Thyroid gland (tissue), 4 donors: ENCODE measurements around the gene RPS6KA6.

Experiments
- POLR2A ChIP-seq, 2 donors: fragments of 450-650 bp; IDR thresholded peaks; one replicate each; pipeline ENCODE4 v1.6.1; 2017; ENCODE audit warnings: antibody characterized with exemption in 2 of 2, mild to moderate bottlenecking in 2 of 2, moderate library complexity in 1 of 2
- TF ChIP-seq, protein P1 (sequence below), 6 experiments: fragments of 200-600 bp in 3 of 6; fragments of 450-650 bp in 3 of 6; sonication (generic) in 3 of 6; IDR thresholded peaks; one replicate each; pipeline ENCODE4 v1.5.1; 2016 to 2019; ENCODE audit warnings: antibody characterized with exemption in 6 of 6, mild to moderate bottlenecking in 2 of 6, inconsistent platforms in 1 of 6, moderate library complexity in 1 of 6

GRCh38 chrX:84165711-84166110, 22.3 kb downstream of the RPS6KA6 start:
- TF ChIP-seq, protein P1, sequence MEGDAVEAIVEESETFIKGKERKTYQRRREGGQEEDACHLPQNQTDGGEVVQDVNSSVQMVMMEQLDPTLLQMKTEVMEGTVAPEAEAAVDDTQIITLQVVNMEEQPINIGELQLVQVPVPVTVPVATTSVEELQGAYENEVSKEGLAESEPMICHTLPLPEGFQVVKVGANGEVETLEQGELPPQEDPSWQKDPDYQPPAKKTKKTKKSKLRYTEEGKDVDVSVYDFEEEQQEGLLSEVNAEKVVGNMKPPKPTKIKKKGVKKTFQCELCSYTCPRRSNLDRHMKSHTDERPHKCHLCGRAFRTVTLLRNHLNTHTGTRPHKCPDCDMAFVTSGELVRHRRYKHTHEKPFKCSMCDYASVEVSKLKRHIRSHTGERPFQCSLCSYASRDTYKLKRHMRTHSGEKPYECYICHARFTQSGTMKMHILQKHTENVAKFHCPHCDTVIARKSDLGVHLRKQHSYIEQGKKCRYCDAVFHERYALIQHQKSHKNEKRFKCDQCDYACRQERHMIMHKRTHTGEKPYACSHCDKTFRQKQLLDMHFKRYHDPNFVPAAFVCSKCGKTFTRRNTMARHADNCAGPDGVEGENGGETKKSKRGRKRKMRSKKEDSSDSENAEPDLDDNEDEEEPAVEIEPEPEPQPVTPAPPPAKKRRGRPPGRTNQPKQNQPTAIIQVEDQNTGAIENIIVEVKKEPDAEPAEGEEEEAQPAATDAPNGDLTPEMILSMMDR (IDR thresholded peaks at IDR 0.05), result no peak
- no peak for TF ChIP-seq POLR2A (IDR thresholded peaks at IDR 0.05)
